HG03565 (cell line): Measurements from ENCODE around the gene CYBA.

ENCODE experiments used
- ATAC-seq: cut with Tn5 transposase; IDR thresholded peaks from one replicate; pipeline ENCODE4 v1.9.1; 2021; ENCODE audit warnings: mild to moderate bottlenecking, moderate library complexity; ENCODE audit not compliant: unreplicated experiment

CYBA gene

GRCh38 chr16:88647178-88648070 lies 3.4 kb downstream of the CYBA start:
- no peak for ATAC-seq

GRCh38 chr16:88646345-88647034 lies 4.4 kb downstream of the CYBA start:
- ATAC-seq: no peak

GRCh38 chr16:88645941-88646340 lies 4.9 kb downstream of the CYBA start:
- ATAC-seq: no peak

- ATAC-seq: no peak
Measured at GRCh38 chr16:88645455-88645854, 5.4 kb downstream of the CYBA start.

GRCh38 chr16:88643644-88643932 lies 7.3 kb downstream of the CYBA start:
- no peak for ATAC-seq

GRCh38 chr16:88642881-88643643 lies 7.8 kb downstream of the CYBA start:
- no peak for ATAC-seq

GRCh38 chr16:88640498-88641247 lies 10.2 kb downstream of the CYBA start:
- ATAC-seq: no peak

GRCh38 chr16:88640039-88640495 lies 10.8 kb downstream of the CYBA start:
- no peak for ATAC-seq

GRCh38 chr16:88639231-88640038 lies 11.4 kb downstream of the CYBA start:
- no peak for ATAC-seq

GRCh38 chr16:88638323-88639230 lies 12.3 kb downstream of the CYBA start, which contains the start of gene IL17C:
TSS of gene IL17C (plus strand) at chr16:88638572. CDS start at chr16:88638642, 70 bp downstream.
- ATAC-seq: no peak

GRCh38 chr16:88636488-88637265 lies 14.2 kb downstream of the CYBA start:
- ATAC-seq: no peak

GRCh38 chr16:88635671-88636319 lies 15.1 kb downstream of the CYBA start:
- no peak for ATAC-seq

- no peak for ATAC-seq
Measured at GRCh38 chr16:88634994-88635670, 15.7 kb downstream of the CYBA start.

GRCh38 chr16:88634141-88634993 lies 16.5 kb downstream of the CYBA start:
- peak; percentile 43 for ATAC-seq

GRCh38 chr16:88633684-88634140 lies 17.1 kb downstream of the CYBA start:
- peak; percentile 27 for ATAC-seq

GRCh38 chr16:88632587-88632930 lies 18.3 kb downstream of the CYBA start:
- ATAC-seq: no peak
